Body of pancreas (tissue), 4 donors: Measurements from ENCODE around the gene LRRC15. TPM values are rescaled to one million over a fixed set of nuclear protein-coding genes. Genes with fewer than 3 reads are reported as not detected.

Experiments
- ATAC-seq: fragments of 150-250 bp; one replicate; pipeline ENCODE4 v1.9.1; 2016
- DNase-seq, 4 donors: peaks; one replicate each; pipeline ENCODE4 v3.0.0-alpha.2; 2019
- H3K27ac ChIP-seq, 4 donors: fragments of 200-600 bp; sonication (generic); 1 replicate in 3 of 4; 2 replicates in 1 of 4; pipeline versions ENCODE4 v1.5.1 to v1.6.1; 2016 to 2019; ENCODE audit warnings: mild to moderate bottlenecking in 1 of 4, mixed read lengths in 1 of 4, moderate library complexity in 1 of 4
- H3K27me3 ChIP-seq, 2 donors: fragments of 200-600 bp; sonication (generic); one replicate each; pipeline ENCODE4 v1.6.0; 2016; ENCODE audit warnings: mild to moderate bottlenecking in 1 of 2
- H3K36me3 ChIP-seq, 2 donors: fragments of 200-600 bp; sonication (generic); replicated peaks in 1 of 2; 2 replicates each; pipeline ENCODE4 v1.5.1; 2016; ENCODE audit warnings: low read depth in 2 of 2; ENCODE audit not compliant: insufficient read depth in 1 of 2
- H3K4me1 ChIP-seq: fragments of 200-600 bp; sonication (generic); one replicate; pipeline ENCODE4 v1.6.0; 2016
- H3K4me3 ChIP-seq, 2 donors: fragments of 200-600 bp; sonication (generic); 1 replicate in 1 of 2; 2 replicates in 1 of 2; pipeline ENCODE4 v1.5.1; 2016 to 2019
- H3K9me3 ChIP-seq, 3 donors: fragments of 200-600 bp; sonication (generic); 1 replicate in 2 of 3; 2 replicates in 1 of 3; pipeline ENCODE4 v1.5.1; 2016
- POLR2A ChIP-seq, 3 donors: fragments of 450-650 bp; IDR thresholded peaks; one replicate each; pipeline ENCODE4 v1.6.1; 2016; ENCODE audit warnings: antibody characterized with exemption in 3 of 3, mild to moderate bottlenecking in 2 of 3
- WGBS, 2 donors: methylation state at CpG; one replicate each; pipeline ENCODE4 v1.1.5; 2017; 5-methylcytosine and 5-hydroxymethylcytosine counted together
- intact Hi-C: fragments of 100-400 bp; cut with DNase I; formaldehyde crosslinking; loops from one replicate; pipeline ENCODE4 v1.15.1; 2023
- total RNA-seq, 2 donors: library from RNA; depleted of rRNA; stranded (reverse); fragments of >200 nt; gene quantifications; one replicate each; pipeline ENCODE4 v1.1.0, GENCODE V29; 2016
- TF ChIP-seq, protein P1 (sequence below), 7 experiments: fragments of 450-650 bp in 4 of 7; fragments of 200-600 bp in 3 of 7; sonication (generic) in 3 of 7; IDR thresholded peaks; one replicate each; pipeline ENCODE4 v1.5.1; 2016 to 2019; ENCODE audit warnings: antibody characterized with exemption in 7 of 7

Gene LRRC15
- total RNA-seq, 2 donors from 2014 or later, result 0.26 TPM; not detected in 1

DNA sequence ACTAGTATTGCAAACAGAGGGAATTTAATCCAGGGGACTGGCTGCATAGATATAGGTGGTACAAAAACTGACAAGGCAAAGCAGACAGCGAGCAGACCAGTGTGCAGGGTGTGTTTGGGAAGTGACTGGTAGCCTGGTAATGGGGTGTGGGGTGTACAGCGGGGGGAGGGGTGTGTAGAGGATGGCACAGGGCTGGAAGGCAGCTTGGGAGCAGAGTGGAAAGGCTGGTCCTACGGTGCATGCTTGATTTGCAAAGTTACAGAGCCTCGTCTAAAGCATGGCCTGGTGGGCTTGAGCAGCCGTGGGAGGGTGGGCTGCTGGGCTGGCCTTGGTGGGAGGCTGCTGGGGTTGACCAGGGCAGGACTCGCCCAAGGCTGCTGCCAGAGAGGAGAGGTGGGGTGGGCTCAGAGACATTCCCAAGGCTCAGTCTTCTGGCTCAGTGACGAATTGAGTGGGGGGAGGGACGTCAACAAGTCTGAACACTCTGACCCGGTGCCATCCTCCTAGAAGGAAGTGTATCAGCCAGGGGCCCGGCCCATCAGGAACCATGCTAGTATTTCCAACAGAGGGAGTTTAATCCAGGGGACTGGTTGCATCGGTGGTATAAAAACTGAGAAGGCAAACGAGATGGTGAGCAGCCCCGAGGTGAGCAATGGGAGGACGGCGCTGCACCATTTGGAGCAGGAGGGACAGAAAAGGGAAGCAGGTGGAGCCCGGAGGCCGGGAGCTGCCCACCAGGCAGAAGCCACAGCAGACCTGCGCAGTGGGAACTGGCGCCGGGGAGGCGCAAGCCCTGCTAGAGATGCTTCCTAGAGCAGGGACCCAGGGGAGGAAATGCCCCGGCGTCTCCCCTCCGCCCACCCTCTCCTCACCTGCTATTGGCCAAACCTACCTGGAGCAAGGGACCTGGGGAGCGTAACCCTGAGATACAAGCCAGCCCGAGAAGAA lies 47.6 kb downstream of the LRRC15 start:
- intact Hi-C loops, result no loop called here
- no peak overlapping the region for H3K4me3 ChIP-seq
- peaks cover 27% of the 10 kb centered on the region for H3K4me1 ChIP-seq
- no peaks in the 10 kb centered on the region for H3K36me3 ChIP-seq
- 83 to 86% methylated on average over 23 to 26 of the region's 26 CpGs for WGBS, 2 donors
- DNase-seq, result no peak
- no peak overlapping the region for H3K27ac ChIP-seq
- no peaks in the 10 kb centered on the region for H3K27me3 ChIP-seq
- TF ChIP-seq, protein P1, sequence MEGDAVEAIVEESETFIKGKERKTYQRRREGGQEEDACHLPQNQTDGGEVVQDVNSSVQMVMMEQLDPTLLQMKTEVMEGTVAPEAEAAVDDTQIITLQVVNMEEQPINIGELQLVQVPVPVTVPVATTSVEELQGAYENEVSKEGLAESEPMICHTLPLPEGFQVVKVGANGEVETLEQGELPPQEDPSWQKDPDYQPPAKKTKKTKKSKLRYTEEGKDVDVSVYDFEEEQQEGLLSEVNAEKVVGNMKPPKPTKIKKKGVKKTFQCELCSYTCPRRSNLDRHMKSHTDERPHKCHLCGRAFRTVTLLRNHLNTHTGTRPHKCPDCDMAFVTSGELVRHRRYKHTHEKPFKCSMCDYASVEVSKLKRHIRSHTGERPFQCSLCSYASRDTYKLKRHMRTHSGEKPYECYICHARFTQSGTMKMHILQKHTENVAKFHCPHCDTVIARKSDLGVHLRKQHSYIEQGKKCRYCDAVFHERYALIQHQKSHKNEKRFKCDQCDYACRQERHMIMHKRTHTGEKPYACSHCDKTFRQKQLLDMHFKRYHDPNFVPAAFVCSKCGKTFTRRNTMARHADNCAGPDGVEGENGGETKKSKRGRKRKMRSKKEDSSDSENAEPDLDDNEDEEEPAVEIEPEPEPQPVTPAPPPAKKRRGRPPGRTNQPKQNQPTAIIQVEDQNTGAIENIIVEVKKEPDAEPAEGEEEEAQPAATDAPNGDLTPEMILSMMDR (IDR thresholded peaks at IDR 0.05), result no peak
- TF ChIP-seq POLR2A (IDR thresholded peaks at IDR 0.05), result no peak
- ATAC-seq, result no peak
- no peaks in the 10 kb centered on the region for H3K9me3 ChIP-seq

DNA sequence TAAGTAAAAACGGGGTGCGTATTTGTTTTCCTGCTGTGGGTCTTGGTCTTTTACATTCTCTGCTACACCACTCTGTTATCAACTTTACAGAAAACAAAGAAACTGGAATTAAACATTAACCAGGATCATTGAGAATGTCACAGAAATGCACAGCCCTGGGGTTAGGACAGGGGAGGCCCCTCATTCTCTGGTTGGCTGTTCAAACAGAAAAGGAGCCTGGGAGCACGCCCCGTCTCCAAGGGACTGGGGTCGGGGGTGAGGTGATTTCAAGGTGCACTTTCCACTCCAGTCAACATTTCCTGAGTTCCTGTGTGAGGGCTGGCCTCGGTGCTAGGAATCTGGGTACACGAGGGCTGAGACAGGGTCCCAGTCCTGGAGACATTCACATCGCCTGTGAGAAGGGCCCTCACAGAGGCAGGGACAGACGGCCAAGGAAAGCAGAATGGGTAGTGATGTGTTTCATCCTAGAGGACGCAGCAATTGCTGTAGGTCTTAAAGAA lies 48.7 kb downstream of the LRRC15 start:
- Histone ChIP-seq H3K36me3 (no peaks in the 10 kb centered on the region), H3K4me3 (no peak overlapping the region), H3K27me3 (no peaks in the 10 kb centered on the region), H3K4me1 (peaks cover 30% of the 10 kb centered on the region), H3K27ac (peak overlapping the region in 1 of 4 donors; percentile 38), H3K9me3 (no peaks in the 10 kb centered on the region)
- WGBS, 2 donors, result 27 to 36% methylated on average over 9 to 10 of the region's 10 CpGs
- intact Hi-C loops, result no loop called here
- ATAC-seq (peak; percentile 53), DNase-seq (no peak)
- TF ChIP-seq, protein P1 (IDR thresholded peaks at IDR 0.05), result no peak
- no peak for TF ChIP-seq POLR2A (IDR thresholded peaks at IDR 0.05)

DNA sequence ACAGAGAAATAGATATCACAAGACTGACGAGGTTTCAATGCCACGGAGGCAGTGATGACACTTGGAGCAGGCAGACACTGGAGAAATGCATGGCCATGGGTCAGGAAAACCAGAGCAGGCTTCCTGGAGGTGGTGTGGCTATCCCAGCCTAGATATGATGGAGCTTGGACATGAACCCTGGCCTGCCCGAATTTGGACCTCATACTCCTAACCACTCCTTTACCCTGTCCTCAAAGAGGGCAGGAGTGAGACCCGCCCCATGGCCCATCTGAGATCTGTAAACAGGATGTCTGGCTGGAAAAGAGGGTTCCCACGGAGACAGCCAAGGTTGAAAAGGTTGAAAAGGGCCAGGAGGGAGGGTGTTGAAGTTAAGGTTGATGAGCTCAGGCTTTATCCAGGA lies 49.4 kb downstream of the LRRC15 start:
- Histone ChIP-seq H3K36me3 (no peaks in the 10 kb centered on the region), H3K9me3 (no peaks in the 10 kb centered on the region), H3K4me1 (peaks cover 37% of the 10 kb centered on the region), H3K4me3 (no peak overlapping the region), H3K27ac (peak overlapping the region in 3 of 4 donors; percentile 15 to 38 (median 28)), H3K27me3 (no peaks in the 10 kb centered on the region)
- no peak for TF ChIP-seq POLR2A (IDR thresholded peaks at IDR 0.05)
- TF ChIP-seq, protein P1 (IDR thresholded peaks at IDR 0.05), result no peak
- ATAC-seq (no peak), DNase-seq (no peak)
- intact Hi-C loops, result no loop called here
- 59% methylated on average over 5 of the region's 5 CpGs for WGBS, 2 donors

DNA sequence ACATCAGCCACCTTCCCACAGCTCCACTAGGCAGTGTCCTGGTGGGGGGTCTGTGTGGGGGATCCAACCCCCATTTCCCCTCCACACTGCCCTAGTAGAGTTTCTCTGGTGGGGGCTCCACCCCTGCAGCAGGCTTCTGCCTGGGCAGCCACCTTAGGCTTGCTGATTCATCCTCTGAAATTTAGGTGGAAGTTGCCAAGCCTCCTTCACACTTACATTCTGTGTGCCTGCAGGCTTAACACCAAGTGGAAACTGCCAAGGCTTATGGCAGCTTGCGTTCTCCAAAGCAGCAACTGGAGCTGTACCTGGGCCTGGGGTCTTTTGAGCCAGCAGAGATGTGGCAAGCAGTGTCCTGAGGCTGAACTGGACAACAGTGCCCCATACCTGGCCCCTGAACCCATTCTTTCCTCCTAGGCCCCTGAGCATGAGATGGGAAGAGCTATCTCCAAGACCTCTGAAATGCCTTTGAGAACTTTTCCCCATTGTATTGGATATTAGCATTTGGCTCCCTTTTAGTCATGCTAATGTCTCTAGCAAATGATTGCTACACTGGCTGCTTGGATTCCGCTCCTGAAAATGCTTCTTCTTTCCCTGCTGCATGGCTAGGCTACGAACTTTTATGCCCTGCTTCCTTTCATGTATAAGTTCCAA lies 50.9 kb downstream of the LRRC15 start:
- no peak for DNase-seq
- no peaks in the 10 kb centered on the region for H3K27me3 ChIP-seq
- TF ChIP-seq, protein P1 (IDR thresholded peaks at IDR 0.05), result no peak
- TF ChIP-seq POLR2A (IDR thresholded peaks at IDR 0.05), result no peak
- WGBS, 2 donors, result 95 to 96% methylated on average over 3 of the region's 3 CpGs
- no peak for ATAC-seq
- no peaks in the 10 kb centered on the region for H3K9me3 ChIP-seq
- intact Hi-C loops, result no loop called here
- no peaks in the 10 kb centered on the region for H3K36me3 ChIP-seq
- no peak overlapping the region for H3K27ac ChIP-seq
- no peak overlapping the region for H3K4me3 ChIP-seq
- H3K4me1 ChIP-seq, result peaks cover 34% of the 10 kb centered on the region
